Muscle layer of duodenum (tissue), 2 donors: ENCODE results near the gene LGR6.
"Not testable (repeated sequence)": the region's sequence is repeated elsewhere in the genome, so short reads cannot be mapped to it uniquely, and the experiment has no call there.

Experiments used
- H3K27ac ChIP-seq: one replicate; pipeline ENCODE4 v1.7.0; 2013; ENCODE audit warnings: mild to moderate bottlenecking, low read length
- H3K27me3 ChIP-seq: one replicate; pipeline ENCODE4 v1.7.0; 2013; ENCODE audit warnings: low read depth, mild to moderate bottlenecking, control low read depth, low read length
- H3K36me3 ChIP-seq, 2 donors: one replicate each; pipeline ENCODE4 v1.7.0; 2013; ENCODE audit warnings: low read length in 2 of 2, control low read depth in 1 of 2, mild to moderate bottlenecking in 1 of 2; ENCODE audit not compliant: insufficient read depth in 2 of 2, control insufficient read depth in 1 of 2
- H3K4me1 ChIP-seq, 2 donors: one replicate each; pipeline ENCODE4 v1.7.0; 2013; ENCODE audit warnings: low read length in 2 of 2, mild to moderate bottlenecking in 2 of 2, control low read depth in 1 of 2, moderate library complexity in 1 of 2; ENCODE audit not compliant: insufficient read depth in 2 of 2, control insufficient read depth in 1 of 2
- H3K4me3 ChIP-seq, 2 donors: one replicate each; pipeline ENCODE4 v1.7.0; 2013; ENCODE audit warnings: low read length in 2 of 2, low read depth in 1 of 2, mild to moderate bottlenecking in 1 of 2
- H3K9me3 ChIP-seq, 2 donors: one replicate each; pipeline ENCODE4 v1.7.0; 2013; ENCODE audit warnings: low read length in 2 of 2, control low read depth in 1 of 2, mild to moderate bottlenecking in 1 of 2; ENCODE audit not compliant: control insufficient read depth in 1 of 2
- donor health status: healthy.

LGR6 gene

DNA sequence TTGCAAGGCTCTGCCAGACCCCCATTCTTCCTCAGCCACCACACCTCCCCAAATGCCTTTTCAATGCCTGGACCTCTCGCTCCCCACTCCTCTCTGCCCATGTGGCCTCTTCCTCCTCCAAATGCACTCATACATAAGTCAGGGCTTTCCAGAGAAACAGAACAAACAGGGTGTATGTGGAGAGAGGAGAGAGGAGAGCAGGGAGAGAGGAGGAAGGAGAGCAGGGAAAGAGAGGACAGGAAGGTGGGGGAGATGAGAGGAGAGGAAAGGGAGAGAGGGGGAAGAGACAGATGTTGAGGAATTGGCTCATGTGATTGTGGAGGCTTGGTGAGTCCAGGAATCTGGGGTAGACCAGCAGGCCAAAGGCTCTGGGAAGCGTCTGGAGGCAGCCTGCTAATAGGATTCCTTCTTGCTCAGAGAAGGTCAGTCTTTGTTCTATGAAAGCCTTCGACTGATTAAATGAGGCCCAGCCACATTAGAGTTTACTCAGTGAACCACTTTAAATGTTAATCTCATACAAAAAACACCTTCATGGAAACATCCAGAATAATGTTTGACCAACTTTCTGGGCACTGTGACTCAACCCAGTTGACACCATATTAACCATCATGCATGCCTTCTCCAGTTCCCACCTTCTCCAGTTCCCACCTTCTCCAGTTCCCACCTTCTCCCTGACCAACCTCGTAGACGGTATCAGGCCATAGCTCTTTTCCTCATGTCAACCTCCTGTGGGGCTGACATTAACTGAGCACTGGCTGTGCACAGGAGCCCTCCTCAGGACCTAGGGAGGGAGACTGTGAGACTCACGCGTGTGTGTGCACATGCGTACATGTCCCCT, 11.3 kb upstream of the LGR6 start:
- no peaks in the 10 kb centered on the region for H3K36me3 ChIP-seq
- no peaks in the 10 kb centered on the region for H3K4me1 ChIP-seq
- H3K27ac ChIP-seq: no peak overlapping the region
- H3K4me3 ChIP-seq: no peak overlapping the region
- H3K27me3 ChIP-seq: no peaks in the 10 kb centered on the region
- no peaks in the 10 kb centered on the region for H3K9me3 ChIP-seq

DNA sequence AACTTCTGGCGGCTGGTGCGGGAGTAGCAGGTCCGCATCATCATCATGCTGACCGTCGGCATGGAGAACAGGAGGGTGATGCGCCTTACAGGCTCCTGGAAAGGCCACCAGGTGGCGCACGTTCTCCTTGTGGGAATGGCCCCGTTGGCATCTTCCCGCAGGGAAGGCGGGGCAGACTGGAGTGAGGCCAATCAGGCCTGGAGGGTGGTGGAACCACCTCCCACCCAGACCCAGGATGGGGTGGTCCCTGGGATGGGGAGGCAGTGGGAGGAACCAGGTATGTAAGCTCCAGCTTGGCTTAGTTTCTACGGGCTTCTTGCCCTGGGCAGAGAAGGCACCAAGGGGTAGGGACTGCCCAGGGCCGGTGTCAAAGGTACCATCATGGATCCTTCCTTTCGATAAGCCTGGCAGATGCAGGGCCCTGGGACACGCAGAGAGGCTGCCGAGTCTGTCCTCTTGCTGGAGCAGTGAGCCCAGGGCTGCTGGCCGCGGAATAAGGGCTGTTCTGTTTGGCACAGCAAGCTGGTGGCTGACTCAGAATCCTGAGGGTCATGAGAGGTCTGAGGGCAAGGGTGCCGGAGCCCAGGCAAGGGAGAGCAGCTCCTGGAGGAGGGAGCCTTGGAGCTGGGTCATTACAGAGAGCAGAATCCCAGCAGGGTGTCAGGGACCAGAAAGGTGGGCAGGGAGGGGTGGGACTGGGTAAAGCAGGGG, 8.7 kb upstream of the LGR6 start:
- Histone ChIP-seq H3K4me1 (no peaks in the 10 kb centered on the region), H3K9me3 (no peaks in the 10 kb centered on the region), H3K4me3 (no peak overlapping the region), H3K27me3 (no peaks in the 10 kb centered on the region), H3K27ac (no peak overlapping the region), H3K36me3 (no peaks in the 10 kb centered on the region)

- H3K27me3 ChIP-seq: no peaks in the 10 kb centered on the region
- H3K4me3 ChIP-seq: no peak overlapping the region
- no peaks in the 10 kb centered on the region for H3K4me1 ChIP-seq
- no peaks in the 10 kb centered on the region for H3K36me3 ChIP-seq
- no peaks in the 10 kb centered on the region for H3K9me3 ChIP-seq
- no peak overlapping the region for H3K27ac ChIP-seq
These were observed 7.3 kb upstream of the LGR6 start for GRCh38 chr1:202186327-202186726.

- no peak overlapping the region for H3K4me3 ChIP-seq
- H3K27me3 ChIP-seq: no peaks in the 10 kb centered on the region
- no peaks in the 10 kb centered on the region for H3K9me3 ChIP-seq
- no peaks in the 10 kb centered on the region for H3K36me3 ChIP-seq
- no peak overlapping the region for H3K27ac ChIP-seq
- no peaks in the 10 kb centered on the region for H3K4me1 ChIP-seq
These were observed 6.4 kb upstream of the LGR6 start for GRCh38 chr1:202187041-202187671.

DNA sequence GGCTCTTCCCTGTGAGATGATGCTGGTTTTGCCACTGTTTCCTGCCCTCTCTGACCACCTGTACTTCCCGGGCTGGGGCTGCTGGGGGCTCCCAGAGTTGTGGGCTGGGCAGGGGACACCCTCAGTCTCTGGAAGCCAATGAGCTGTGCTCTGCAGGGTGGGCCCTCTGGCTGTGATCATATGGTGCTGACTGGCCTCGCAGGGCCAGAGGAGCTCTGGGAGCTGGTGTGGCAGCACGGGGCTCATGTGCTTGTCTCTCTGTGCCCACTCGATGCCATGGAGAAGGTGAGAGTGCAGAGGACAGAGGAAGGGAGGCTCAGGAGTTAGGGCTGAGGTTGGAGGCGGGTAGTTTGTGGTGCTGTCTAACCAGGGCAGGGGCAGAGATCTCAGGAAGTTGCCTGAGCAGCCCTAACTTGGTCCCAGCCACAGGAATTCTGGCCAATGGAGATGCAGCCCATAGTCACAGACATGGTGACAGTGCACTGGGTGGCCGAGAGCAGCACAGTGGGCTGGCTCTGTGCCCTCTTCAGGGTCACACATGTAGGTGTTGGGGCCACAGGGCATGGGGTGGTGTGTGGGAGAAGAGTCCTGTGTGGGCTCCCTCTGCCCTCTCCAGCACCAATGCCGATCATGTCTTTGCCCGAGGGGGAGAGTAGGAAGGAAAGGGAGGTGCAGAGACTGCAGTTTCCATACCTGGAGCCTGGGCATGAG, 5.7 kb upstream of the LGR6 start:
- Histone ChIP-seq H3K9me3 (no peaks in the 10 kb centered on the region), H3K36me3 (no peaks in the 10 kb centered on the region), H3K4me3 (no peak overlapping the region), H3K27ac (no peak overlapping the region), H3K4me1 (peaks cover 0 to 3% of the 10 kb centered on the region in 2 donors), H3K27me3 (no peaks in the 10 kb centered on the region)

DNA sequence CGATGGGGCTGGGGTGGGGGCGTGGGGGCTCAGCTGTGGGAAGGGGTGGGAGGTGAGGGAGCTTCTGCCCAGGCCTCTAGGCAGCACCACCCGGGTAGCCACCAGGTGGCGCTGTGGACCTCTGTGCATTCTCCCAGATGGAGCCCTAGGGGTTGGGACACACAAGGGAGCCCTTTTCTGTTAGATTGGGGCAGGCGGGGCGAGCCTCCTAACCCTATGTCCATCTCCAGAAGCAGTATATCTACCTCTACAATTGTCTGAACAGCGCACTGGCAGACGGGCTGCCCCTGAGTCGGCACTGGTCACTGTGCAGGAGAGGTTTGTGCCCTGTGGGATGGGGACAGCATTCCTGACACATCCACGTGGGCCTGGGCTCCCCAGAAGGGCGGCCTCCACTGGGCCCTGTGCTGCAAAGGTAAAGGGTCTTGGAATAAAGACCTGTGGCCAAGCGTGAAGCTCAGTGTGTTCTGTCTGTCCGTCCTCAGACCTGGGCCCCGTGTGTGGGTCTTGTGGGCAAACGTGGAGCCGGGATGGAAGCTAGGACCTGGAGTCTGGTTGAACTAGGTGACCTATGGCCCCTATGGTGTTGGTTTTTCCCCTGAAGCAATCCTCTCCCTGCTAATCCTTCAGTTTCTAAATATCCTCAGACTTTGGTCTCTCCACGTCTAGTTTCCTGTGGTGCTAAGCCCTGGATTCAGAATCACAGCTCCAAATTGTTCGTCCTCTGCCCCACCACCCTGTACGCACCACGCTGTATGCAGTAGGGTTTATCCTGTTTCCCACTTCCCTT, 4.4 kb upstream of the LGR6 start:
- H3K9me3 ChIP-seq: no peaks in the 10 kb centered on the region
- no peaks in the 10 kb centered on the region for H3K36me3 ChIP-seq
- no peak overlapping the region for H3K4me3 ChIP-seq
- H3K4me1 ChIP-seq: peaks cover 0 to 9% of the 10 kb centered on the region in 2 donors
- H3K27me3 ChIP-seq: peaks cover 9% of the 10 kb centered on the region
- H3K27ac ChIP-seq: no peak overlapping the region

- no peak overlapping the region for H3K27ac ChIP-seq
- H3K9me3 ChIP-seq: no peaks in the 10 kb centered on the region
- no peak overlapping the region for H3K4me3 ChIP-seq
- H3K36me3 ChIP-seq: no peaks in the 10 kb centered on the region
- H3K27me3 ChIP-seq: peaks cover 10% of the 10 kb centered on the region
- H3K4me1 ChIP-seq: peaks cover 0 to 9% of the 10 kb centered on the region in 2 donors
These were observed 3.5 kb upstream of the LGR6 start for GRCh38 chr1:202189918-202190715.

DNA sequence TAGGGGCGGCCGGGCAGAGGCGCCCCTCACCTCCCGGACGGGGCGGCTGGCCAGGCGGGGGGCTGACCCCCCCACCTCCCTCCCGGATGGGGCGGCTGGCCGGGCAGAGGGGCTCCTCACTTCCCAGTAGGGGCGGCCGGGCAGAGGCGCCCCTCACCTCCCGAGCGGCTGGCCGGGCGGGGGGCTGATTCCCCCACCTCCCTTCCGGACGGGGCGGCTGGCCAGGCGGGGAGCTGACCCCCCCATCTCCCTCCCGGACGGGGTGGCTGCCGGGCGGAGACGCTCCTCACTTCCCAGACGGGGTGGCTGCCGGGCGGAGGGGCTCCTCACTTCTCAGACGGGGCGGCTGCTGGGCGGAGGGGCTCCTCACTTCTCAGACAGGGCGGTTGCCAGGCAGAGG, 2.2 kb upstream of the LGR6 start:
- H3K4me1 ChIP-seq, H3K36me3 ChIP-seq, H3K9me3 ChIP-seq, H3K4me3 ChIP-seq, H3K27ac ChIP-seq: not testable (repeated sequence)
- peaks cover 10% of the 10 kb centered on the region for H3K27me3 ChIP-seq

- H3K27me3 ChIP-seq: peaks cover 10% of the 10 kb centered on the region
- H3K4me1 ChIP-seq: peaks cover 0 to 9% of the 10 kb centered on the region in 2 donors
- H3K27ac ChIP-seq: no peak overlapping the region
- no peaks in the 10 kb centered on the region for H3K36me3 ChIP-seq
- H3K4me3 ChIP-seq: peak overlapping the region in 1 of 2 donors; percentile 38
- no peaks in the 10 kb centered on the region for H3K9me3 ChIP-seq
These were observed 607 bp upstream of the LGR6 start for GRCh38 chr1:202192770-202193613.
